Right ventricle myocardium superior (tissue), 1 donor: ENCODE measurements around the gene GRB2. TPM values are rescaled to one million over a fixed set of nuclear protein-coding genes. Genes with fewer than 3 reads are reported as not detected.
A peak's percentile ranks its signal among the peaks of the same experiment; 100 is the strongest.
"Not testable (repeated sequence)": the region's sequence is repeated elsewhere in the genome, so short reads cannot be mapped to it uniquely, and the experiment has no call there.

Experiments
- ATAC-seq: fragments of 200-7000 bp; cut with Tn5 transposase; one replicate; pipeline ENCODE4 v1.9.1; 2020; ENCODE audit warnings: mild to moderate bottlenecking; ENCODE audit not compliant: poor library complexity
- DNase-seq: peaks from one replicate; pipeline ENCODE4 v3.0.0-alpha.2; 2020
- intact Hi-C: fragments of 100-400 bp; cut with DNase I; formaldehyde crosslinking; loops from one replicate; pipeline ENCODE4 v1.11.2; 2022
- total RNA-seq: library from RNA; stranded (reverse); fragmentation: NEBNext Ultra II Directional; extraction: Animal tissue kit (Norgen Biotek cat#: 25700); gene quantifications from one replicate; pipeline ENCODE4 v1.2.1, GENCODE V29; 2021
- donor health status: DM: no; HTN: yes; CAD: no; lungs with severe emphysema.

The GRB2 gene
- total RNA-seq, 1 donor from 2014 or later: 53.1 TPM

GRCh38 chr17:75307957-75308731 lies 97.3 kb downstream of the GRB2 start:
- DNase-seq (no peak), ATAC-seq (no peak)
- intact Hi-C loops: no loop called here

GRCh38 chr17:75301502-75302206 lies 103.8 kb downstream of the GRB2 start:
- ATAC-seq: no peak
- intact Hi-C loops: no loop called here
- DNase-seq: no peak

- ATAC-seq: no peak
- DNase-seq: no peak
- intact Hi-C loops: no loop called here
Measured at GRCh38 chr17:75301049-75301448, 104.4 kb downstream of the GRB2 start.

GRCh38 chr17:75300280-75300679 lies 105.2 kb downstream of the GRB2 start:
- DNase-seq: no peak
- no peak for ATAC-seq
- intact Hi-C loops: no loop called here

GRCh38 chr17:75295201-75296158 lies 110.0 kb downstream of the GRB2 start:
- intact Hi-C loops: no loop called here
- ATAC-seq (peak; percentile 68), DNase-seq (no peak)

GRCh38 chr17:75292810-75293448 lies 112.5 kb downstream of the GRB2 start:
- intact Hi-C loops, ATAC-seq: not testable (repeated sequence)
- peak; percentile 73 for DNase-seq

- intact Hi-C loops: no loop called here
- ATAC-seq (peak; percentile 54), DNase-seq (peak; percentile 81)
Measured at GRCh38 chr17:75289832-75290337, 115.6 kb downstream of the GRB2 start.

GRCh38 chr17:75289115-75289831 lies 116.2 kb downstream of the GRB2 start, which contains the start of gene SLC25A19:
SLC25A19 (minus strand) TSS chr17:75289433; CDS start chr17:75286764, 2,669 bp downstream.
- DNase-seq (peak; percentile 99), ATAC-seq (peak; percentile 98)
- intact Hi-C loops: no loop called here

GRCh38 chr17:75288770-75289114 lies 116.7 kb downstream of the GRB2 start:
- ATAC-seq (peak; percentile 31), DNase-seq (peak; percentile 55)
- intact Hi-C loops: no loop called here

GRCh38 chr17:75288359-75288758 lies 117.1 kb downstream of the GRB2 start:
- ATAC-seq (no peak), DNase-seq (no peak)
- intact Hi-C loops: no loop called here

GRCh38 chr17:75287221-75287620 lies 118.3 kb downstream of the GRB2 start:
- no peak for ATAC-seq
- intact Hi-C loops: no loop called here
- no peak for DNase-seq

GRCh38 chr17:75285123-75285522 lies 120.4 kb downstream of the GRB2 start:
- intact Hi-C loops: no loop called here
- DNase-seq (no peak), ATAC-seq (no peak)

- intact Hi-C loops, ATAC-seq, DNase-seq: not testable (repeated sequence)
Measured at GRCh38 chr17:75280189-75280588, 125.3 kb downstream of the GRB2 start.

GRCh38 chr17:75277664-75278071 lies 127.8 kb downstream of the GRB2 start:
- intact Hi-C loops: no loop called here
- DNase-seq: no peak
- ATAC-seq: no peak

GRCh38 chr17:75273977-75274708 lies 131.3 kb downstream of the GRB2 start:
- ATAC-seq (no peak), DNase-seq (no peak)
- intact Hi-C loops: no loop called here

- intact Hi-C loops: no loop called here
- DNase-seq (no peak), ATAC-seq (no peak)
Measured at GRCh38 chr17:75272848-75273184, 132.7 kb downstream of the GRB2 start.
